ENCODE data around the gene NUDT4B.
"Not testable (repeated sequence)": the region's sequence is repeated elsewhere in the genome, so short reads cannot be mapped to it uniquely, and the experiment has no call there.

- TF ChIP-seq RAD21 (conservative IDR thresholded peaks at IDR 0.05); TAF1 (IDR thresholded peaks at IDR 0.05; ENCODE audit: low read depth); EZH2 (IDR thresholded peaks at IDR 0.05; ENCODE audit: borderline replicate concordance, insufficient read depth, low read length, poor library complexity, severe bottlenecking); CTCF (IDR thresholded peaks at IDR 0.05; ENCODE audit: poor library complexity, severe bottlenecking); SMC3 (conservative IDR thresholded peaks at IDR 0.05; ENCODE audit: poor library complexity); EP300 (conservative IDR thresholded peaks at IDR 0.05; ENCODE audit: poor library complexity, severe bottlenecking); POLR2AphosphoS5 (IDR thresholded peaks at IDR 0.05): not testable (repeated sequence)
Observed at GRCh38 chr1:148722758-148723157, 25.8 kb upstream of the NUDT4B start.

Measured in neural cell (in vitro differentiated cells).